NCI-H2029 (cell line): ENCODE measurements around the gene PKN3.
"Not testable (repeated sequence)": the region's sequence is repeated elsewhere in the genome, so short reads cannot be mapped to it uniquely, and the experiment has no call there.

Experiments used
- DNase-seq: peaks from one replicate; lab custom pipeline; 2025; lab: John Stamatoyannopoulos, UW

PKN3 gene

GRCh38 chr9:128693738-128694137, 8.6 kb upstream of the PKN3 start:
- not testable (repeated sequence) for DNase-seq

- no peak for DNase-seq
Observed at GRCh38 chr9:128694344-128694743, 8.0 kb upstream of the PKN3 start.

GRCh38 chr9:128696923-128697707, 5.2 kb upstream of the PKN3 start:
- DNase-seq, result no peak

GRCh38 chr9:128699096-128699795, 3.1 kb upstream of the PKN3 start:
- not testable (repeated sequence) for DNase-seq

GRCh38 chr9:128701227-128701854, 962 bp upstream of the PKN3 start:
- DNase-seq, result no peak

- DNase-seq, result no peak
Observed at GRCh38 chr9:128702949-128703615, 779 bp downstream of the PKN3 start.

GRCh38 chr9:128703616-128704355, 1.5 kb downstream of the PKN3 start:
- no peak for DNase-seq

GRCh38 chr9:128704356-128704670, 2.0 kb downstream of the PKN3 start:
- DNase-seq, result no peak

GRCh38 chr9:128705051-128705965, 3.0 kb downstream of the PKN3 start:
- DNase-seq, result no peak

GRCh38 chr9:128706045-128706444, 3.7 kb downstream of the PKN3 start:
- DNase-seq, result no peak

GRCh38 chr9:128706671-128707381, 4.5 kb downstream of the PKN3 start:
- no peak for DNase-seq

GRCh38 chr9:128707446-128707845, 5.1 kb downstream of the PKN3 start:
- no peak for DNase-seq

- DNase-seq, result no peak
Observed at GRCh38 chr9:128712451-128713410, 10.4 kb downstream of the PKN3 start.

GRCh38 chr9:128713411-128713780, 11.1 kb downstream of the PKN3 start:
- no peak for DNase-seq

- no peak for DNase-seq
Observed at GRCh38 chr9:128713941-128714573, 11.8 kb downstream of the PKN3 start.

- no peak for DNase-seq
Observed at GRCh38 chr9:128714586-128715435, 12.5 kb downstream of the PKN3 start.

- no peak for DNase-seq
Observed at GRCh38 chr9:128715436-128715750, 13.1 kb downstream of the PKN3 start.
